Measurements from ENCODE around the gene LMAN1L. TPM values are rescaled to one million over a fixed set of nuclear protein-coding genes. Genes with fewer than 3 reads are reported as not detected.
"Not testable (repeated sequence)": the region's sequence is repeated elsewhere in the genome, so short reads cannot be mapped to it uniquely, and the experiment has no call there.

Gene LMAN1L
- polyA plus RNA-seq, 4 donors, result not detected

DNA sequence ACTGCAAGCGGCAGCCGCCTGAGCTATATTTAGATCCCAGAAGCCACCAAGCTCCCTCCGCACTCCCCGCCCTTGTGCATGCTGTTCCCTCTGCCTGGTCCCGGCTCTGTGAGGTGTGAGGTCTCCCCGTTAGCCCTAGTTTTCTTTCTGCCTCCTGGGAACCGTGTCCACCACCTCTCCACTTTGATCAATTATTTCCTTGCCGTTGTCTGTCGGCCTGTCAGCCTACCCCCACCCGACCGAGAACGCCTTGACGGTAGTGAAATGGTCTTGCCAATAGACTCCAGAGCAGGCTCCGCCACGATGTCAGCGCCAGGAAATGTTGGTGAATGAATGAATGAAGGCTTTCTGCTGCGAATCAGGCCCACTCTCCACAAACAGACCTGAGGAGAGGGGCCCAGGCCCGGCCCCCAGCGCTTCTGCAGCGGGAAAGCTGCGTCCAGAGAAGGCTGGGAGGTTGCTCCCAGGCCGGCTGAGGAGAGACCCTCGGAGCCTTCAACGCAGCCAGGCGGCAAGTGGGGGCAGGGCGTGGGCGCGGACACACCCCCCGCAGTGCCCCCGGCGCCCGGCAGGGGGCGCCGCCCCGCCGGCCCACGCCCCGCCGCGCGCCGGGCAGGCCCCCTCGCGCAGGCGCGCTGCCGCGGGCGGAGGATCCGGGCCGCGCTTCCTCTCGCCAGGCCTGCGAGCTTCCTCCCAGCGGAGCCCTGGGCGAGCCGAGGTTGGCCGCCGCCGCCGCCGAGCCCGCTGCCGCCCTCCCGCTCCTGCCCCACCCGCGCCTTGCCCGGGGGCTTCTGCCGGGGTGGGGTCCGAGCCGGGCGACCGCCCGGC is 31.0 kb upstream of the LMAN1L start, which contains the start of gene CSK:
Gene CSK, plus strand, starts transcription at position 650 of the 828 bp plus-strand sequence. CDS start 16,218 bp downstream, outside the sequence.
- DNase-seq (ENCODE audit: low read depth in 4 of 4, low spot score in 2 of 4), result no peak

DNA sequence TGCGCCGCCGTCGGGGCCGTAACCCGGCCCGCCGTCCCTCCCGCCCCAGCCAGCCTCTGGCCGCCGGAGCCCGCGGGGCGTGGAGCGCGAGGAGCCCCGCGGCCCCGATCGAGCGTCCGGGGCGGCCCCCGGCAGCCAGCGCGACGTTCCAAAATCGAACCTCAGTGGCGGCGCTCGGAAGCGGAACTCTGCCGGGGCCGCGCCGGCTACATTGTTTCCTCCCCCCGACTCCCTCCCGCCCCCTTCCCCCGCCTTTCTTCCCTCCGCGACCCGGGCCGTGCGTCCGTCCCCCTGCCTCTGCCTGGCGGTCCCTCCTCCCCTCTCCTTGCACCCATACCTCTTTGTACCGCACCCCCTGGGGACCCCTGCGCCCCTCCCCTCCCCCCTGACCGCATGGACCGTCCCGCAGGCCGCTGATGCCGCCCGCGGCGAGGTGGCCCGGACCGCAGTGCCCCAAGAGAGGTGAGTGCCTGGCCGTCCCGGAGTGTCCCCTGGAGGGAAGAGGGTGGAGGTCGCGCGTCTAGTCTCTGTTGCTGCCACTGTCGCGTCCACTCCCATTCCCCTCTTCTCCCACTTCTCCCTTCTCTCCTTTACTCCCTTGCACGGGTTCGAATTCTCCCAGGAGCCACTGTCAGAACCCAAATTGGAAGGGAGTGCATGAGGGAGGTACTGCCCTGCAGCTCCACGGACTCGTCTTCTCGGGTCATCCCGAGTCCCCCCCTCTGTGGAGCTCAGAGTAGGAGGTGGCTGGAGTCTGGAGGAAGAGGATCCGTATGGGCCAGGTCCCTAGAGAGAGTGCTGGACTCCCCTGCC is 30.2 kb upstream of the LMAN1L start:
- DNase-seq (ENCODE audit: low read depth in 4 of 4, low spot score in 2 of 4), result no peak

DNA sequence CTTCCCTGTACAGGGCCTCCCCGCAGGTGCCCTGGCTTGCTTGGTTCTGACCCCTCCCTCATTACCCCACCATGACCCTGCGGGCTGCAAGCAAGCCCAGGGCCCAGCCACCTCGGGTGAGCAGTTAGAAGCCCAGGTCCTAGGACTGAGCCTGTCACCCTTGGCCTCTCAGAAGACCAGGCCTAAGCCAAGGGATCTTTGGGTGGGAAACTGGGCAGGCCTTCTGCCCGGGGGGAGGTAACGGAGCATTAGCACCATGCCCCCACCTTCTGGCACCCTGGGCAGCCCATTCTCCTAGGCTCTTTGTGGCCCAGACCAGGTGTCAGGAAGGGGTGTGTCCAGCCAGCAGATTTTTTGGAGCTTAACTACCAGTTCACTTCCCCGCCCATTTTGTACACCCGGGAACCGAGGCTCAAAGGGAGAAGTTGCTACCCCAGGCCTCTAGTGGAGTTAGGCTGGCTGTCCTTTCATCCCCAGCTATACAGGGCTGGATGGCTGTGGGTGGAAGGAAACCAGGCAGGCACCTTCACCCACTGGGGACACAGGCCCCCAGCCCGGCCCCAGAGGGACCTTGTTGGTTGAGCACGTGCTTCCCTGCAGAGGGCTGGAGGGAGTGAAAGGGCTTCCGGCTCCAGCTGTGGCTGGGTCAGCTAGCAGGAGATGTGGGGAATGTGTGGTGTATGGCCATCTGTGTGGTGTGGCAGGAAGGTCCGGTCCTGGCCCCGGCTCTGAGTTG is 29.4 kb upstream of the LMAN1L start:
- no peak for DNase-seq (ENCODE audit: low read depth in 4 of 4, low spot score in 2 of 4)

DNA sequence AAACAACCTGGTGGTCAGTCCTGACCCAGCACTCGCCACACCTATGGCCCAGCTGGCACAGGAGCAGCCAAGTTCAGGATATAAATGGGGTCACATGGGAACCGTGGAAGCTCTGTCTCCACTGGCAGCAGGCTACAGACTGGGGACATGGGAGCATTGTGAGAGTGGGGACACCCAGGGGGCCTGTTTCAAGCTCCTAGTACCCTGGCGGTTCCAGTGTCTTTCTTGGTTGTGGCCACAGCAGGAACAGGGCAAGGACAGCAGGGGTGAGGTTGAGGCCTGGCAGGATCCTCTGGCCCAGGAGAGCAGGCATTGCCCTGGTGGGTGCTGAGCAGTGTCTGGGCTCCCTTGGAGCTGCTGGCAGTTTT is 28.8 kb upstream of the LMAN1L start:
- no peak for DNase-seq (ENCODE audit: low read depth in 4 of 4, low spot score in 2 of 4)

DNA sequence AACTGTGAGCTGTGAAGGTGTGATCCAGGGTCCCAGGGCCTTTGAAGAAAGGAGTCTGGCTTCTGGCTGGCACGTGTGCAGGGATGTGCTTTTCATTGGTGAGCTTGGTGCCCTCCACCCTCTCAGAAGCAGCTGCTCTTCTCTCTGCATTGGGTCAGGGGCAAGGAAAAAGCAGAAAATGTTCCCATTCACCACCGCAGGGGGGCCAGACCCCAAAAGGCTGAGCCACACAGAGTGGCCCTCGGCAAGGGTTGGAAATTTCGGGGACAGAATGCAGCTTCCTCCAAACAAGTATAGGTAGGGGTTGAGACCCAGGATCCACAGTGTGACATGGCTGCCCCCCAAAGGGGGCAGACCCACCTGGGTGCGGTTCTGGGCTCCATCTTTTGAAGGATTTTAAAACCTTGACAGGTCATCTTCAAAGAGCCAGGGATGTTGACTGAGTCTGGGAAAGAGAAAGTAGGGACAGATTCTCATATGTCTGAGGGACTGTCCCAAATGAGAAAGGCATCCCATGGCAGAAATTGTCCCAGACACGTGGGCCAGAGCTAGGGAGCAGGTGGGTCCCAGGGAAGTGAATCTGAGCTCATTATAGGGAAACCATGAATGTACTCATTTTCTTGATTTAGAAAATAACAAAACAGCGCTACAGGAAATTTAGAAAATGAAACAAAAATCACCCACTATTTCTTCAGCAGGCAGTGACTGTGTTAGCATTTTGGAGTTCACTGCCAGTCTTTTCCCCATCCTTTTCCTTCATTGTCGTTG is 28.0 kb upstream of the LMAN1L start:
- no peak for DNase-seq (ENCODE audit: low read depth in 4 of 4, low spot score in 2 of 4)

DNA sequence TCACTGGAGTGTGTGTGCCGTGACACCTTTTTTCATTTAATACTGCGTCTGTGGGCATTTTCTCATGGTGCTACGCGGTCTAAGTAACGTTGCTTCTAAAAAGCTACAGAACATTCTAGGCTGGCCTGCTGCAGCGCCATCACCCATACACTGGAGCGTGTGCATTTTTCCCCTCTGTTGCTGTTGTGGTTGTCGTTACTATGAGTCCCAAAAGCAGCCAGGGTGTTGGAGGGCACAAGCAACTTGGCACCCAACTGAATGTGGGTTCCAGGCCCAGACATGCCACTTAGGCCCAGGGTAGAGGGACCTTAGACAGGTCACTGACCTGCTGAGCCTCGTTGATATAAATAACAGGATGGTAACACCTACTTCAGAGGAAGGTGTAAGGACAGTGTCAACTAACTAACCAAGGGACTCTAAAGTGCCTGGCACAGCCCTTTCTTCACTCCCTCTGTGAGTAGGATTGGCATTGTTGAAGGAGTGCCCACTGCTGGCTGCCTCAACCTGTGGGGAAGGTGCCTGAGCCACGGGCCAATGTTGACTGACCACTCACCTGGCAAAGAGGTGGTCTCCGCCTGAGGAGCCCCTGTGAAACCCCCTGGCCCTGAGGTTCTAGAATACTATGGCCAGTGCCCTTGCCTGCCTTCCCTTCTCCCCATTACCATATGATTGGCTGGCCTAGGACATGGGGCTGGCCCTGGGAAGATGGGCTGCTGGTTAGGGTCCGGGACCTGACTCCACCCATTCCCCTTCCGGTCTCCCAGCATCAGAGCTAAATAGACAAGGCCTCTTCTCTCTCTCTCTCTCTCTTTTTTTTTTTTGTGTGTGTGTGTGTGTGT is 27.2 kb upstream of the LMAN1L start:
- DNase-seq (ENCODE audit: low read depth in 4 of 4, low spot score in 2 of 4), result no peak

DNA sequence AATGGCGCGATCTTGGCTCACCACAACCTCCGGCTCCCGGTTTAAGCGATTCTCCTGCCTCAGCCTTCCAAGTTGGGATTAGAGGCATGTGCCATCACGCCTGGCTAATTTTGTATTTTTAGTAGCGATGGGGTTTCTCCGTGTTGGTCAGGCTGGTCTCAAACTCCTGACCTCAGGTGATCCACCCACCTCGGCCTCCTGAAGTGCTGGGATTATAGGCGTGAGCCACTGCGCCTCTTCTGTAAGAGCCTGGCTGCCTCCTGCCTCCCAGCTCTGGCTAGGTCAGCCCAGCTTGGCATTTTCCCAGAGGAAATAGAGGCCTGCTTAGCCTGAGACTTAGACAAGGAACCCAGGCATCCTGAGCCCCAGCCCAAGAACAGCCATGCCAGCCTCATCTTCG is 26.6 kb upstream of the LMAN1L start:
- not testable (repeated sequence) for DNase-seq (ENCODE audit: low read depth in 4 of 4, low spot score in 2 of 4)

DNA sequence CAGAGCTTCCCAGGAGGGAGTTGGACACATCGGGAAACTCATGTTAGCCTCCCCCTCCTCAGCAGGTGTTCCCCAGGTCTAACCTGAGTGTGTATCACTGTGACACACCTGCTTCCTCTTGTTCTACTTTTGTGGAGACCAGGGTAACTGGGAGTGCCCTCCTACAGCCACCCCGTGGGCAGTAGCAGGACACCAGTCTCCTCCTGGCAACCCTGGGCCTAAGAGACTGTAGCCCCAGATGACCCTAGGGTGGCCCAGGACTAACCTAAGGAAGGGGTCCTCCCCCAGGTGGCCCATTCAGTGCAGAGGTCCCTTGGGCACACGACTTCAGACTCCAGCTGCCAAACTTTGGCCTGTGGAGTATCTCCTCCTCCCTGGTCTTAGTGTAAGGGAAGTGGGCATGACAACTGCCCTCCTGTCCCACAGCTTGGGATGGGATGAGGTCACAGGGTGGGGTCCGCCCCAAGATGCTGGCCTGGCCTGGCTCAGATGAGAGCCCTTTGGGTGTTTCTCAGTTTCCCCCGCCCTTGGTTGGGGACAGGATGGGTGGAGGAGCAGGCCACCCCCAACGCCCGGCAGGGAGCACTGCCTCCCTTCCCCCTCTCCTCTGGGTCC is 26.0 kb upstream of the LMAN1L start:
- DNase-seq (ENCODE audit: low read depth in 4 of 4, low spot score in 2 of 4), result no peak

DNA sequence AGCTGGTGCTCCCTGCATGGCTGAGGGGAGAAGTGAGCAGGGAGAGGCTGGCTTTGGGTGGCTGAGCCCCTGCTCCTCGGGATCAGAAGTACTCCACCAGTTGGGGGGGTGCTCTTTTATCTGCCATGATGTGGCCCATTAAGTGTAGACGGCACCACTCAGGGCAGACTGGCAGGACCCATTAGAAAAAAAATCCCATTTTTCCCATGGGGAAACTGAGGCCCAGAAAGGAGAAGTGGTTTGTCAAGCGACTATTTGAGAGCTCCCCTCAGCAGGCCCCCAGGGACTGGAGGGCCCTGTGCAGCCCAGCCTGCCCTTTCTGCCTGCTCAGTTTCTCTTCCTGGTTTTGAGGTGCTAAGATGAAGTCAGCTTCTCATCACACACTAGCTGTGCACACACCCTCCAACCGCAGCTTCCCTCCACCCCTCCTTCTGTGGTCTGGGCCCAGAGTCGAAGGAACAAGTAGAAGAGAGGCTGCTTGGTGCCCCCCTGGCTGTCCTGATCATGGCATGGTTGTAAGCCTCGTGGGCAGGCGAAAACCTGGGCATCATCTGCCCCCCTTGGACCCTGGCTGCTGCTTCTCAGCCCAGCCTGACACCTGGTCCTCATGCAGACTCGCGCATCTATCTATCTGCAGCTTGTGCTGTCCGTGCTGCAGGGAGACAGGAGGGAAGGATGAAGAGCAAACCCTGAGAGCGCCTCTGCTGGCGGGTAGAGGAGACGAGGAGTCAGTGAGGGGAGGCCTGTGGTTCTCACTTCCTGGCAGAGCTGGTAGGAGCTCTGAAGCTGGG is 25.2 kb upstream of the LMAN1L start:
- DNase-seq (ENCODE audit: low read depth in 4 of 4, low spot score in 2 of 4), result no peak

DNA sequence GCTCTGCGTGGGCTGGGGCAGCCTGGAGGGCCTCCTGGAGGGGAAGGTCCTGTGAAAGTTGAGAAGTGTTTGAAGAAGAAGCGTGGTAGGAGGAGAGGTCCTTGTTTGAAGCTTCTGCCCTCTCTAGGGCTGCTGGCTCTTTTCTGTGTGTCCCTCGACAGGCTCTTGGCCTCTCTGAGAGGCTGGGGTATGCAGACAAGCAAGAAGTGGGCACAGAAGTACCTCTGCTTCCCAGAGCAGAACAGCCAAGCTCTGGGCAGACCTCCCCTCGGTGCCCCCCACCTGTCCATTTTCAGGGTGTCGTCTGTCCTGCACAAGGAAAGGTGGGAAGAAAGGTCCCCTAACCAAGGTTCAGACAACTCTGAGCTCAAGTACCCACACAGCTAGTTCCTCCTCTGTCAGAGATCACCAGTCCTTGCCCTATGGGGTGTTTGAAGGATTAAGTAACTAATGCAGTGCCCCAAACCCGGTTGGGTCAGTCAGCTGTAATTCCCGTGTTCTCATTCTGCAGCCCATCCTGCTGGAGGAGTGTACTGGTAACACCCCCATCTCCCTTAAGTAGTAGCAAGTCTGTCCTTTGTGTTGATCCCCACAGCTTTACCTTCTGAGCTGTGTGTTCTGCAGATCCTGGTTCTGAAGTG is 24.5 kb upstream of the LMAN1L start:
- DNase-seq (ENCODE audit: low read depth in 4 of 4, low spot score in 2 of 4), result no peak

DNA sequence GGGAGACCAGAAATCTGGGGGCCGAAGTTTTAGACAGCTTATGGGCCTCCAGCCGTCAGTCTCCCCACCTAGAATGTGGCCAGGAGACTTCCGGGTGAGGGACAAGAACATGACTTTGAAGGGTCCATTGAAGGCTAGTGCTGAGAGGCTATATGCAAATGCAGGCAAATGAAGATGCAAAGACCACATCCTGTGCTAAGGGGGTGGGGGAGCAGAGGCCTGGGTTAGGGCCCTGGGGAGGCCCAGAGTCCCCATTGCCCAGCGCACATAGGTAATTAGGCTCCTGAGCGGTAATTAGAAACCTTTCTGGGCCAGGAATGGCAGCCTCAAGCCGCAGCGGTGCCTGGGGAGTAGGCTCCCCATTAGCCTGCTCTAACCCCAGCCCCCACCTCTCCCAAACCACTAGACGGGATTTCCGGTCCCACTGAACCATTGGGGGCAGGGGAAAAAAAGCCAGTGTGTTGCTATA is 23.9 kb upstream of the LMAN1L start:
- DNase-seq (ENCODE audit: low read depth in 4 of 4, low spot score in 2 of 4), result no peak

DNA sequence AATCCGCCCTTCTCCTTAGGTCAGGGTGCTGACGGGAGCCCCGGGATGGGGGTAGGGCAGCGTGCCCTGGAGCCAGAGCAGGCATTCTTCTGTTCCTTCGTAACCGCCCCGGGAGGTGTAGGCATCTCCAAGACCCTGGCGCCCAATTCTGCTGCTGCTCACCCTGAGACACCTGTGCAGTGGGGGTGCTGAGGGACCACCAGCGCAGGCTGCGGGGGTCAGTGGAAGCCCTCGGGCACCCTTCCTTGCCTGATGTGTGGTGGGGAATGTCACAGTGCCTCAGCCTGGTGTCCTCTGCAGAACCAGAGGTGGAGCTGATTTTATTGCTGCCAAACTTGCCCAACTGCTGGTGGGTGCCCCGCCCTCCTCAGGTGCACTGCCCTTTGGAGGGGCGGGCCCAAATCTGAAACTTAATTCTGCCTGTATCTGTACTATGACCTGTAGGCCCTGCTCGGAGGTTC is 23.4 kb upstream of the LMAN1L start:
- DNase-seq (ENCODE audit: low read depth in 4 of 4, low spot score in 2 of 4), result no peak

DNA sequence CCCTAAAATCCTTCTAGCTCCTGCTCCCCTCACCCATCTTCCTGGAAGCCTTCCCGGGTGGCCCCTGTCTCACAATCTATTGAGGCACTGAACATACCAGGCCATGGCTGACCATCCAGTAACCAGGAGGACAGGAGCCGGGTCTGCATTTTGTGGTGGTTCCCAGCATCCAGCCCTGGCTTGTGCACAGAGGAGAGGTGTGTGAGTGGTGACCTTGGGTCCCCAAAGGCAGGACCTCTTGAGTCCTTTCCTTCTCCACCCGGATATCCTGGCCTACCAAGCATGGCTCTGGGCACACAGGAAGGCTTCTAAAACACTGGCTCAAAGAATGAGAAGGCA is 22.9 kb upstream of the LMAN1L start:
- DNase-seq (ENCODE audit: low read depth in 4 of 4, low spot score in 2 of 4), result no peak

DNA sequence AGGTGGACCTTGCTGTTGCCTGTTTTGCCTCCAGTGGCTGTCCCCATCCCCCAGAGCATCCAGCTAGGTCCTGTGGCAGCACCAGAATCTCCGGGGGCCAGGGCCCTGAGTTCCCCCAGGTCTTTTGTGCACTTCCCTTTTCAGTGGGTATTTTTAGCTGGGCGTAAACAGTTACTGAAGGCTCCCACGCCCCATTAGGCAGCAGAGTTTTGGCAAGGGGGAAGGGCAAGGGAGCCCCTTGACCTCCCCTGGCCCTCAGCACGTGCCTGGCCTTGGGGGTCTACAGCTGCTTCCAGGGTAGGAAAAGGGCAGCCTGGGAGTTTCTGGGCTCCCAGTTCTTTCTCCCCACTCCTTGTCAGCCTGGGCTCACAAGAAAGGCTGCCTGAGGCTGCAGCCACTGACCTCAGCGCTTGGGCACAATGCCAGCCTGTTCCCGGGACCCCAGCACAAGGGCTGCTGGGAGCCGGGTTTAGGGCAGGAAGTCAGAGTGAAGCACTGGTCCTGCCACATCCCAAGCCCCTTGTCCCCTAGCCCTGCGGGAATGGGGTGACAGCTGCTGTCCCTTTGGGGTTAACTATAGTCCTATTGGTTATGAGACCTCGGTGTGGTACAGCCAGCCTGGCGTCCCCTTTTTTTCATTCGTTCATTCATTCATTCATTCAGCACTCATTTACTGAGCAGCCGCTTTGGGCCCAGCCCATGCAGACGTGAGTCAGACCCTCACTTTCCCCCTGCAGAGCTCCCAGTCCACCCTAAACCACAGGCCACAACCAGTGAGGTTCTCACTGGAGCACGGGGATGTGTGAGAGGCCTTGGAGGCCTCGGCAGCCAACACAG is 22.3 kb upstream of the LMAN1L start:
- no peak for DNase-seq (ENCODE audit: low read depth in 4 of 4, low spot score in 2 of 4)

DNA sequence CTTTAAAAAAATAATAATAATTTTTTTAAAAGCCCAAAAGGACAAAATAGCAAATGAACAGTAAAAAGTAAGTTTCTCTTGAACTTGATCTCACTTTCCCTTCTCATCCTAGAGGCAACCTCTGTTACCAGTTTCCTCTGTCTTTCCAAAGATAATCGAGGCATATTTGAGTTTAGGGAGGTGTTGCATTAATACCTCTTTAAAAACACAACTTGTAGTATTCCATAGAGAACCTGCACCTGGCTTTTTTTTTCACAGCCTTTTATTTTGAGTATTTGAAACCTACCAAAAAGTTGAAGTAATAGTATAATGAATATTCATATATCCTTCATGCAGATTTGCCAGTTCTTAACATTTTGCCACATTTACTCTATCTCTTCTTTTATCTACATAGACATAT is 21.6 kb upstream of the LMAN1L start:
- no peak for DNase-seq (ENCODE audit: low read depth in 4 of 4, low spot score in 2 of 4)

DNA sequence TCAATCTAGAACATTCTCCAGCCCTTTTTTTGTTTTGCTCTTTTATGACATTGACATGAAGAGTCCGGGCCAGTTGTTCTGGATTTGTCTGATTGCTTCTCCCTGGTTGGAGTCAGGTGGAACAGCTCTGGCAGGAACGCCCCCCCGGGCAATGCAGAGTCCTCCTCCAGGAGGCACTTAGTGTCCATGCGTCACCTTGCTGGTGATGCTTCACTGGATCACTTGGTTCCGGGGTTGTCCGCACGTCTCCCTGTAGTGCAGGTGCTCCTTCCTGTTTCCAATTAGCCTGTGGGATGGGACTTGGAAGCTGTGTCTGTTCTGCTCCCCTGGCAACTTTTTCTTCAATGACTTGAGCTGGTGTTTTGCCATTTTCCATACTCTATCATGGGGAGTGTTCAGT is 21.0 kb upstream of the LMAN1L start:
- DNase-seq (ENCODE audit: low read depth in 4 of 4, low spot score in 2 of 4), result no peak

Data from left renal cortex interstitium (tissue), 4 donors.